Left lung (tissue), 10 donors: ENCODE results near the gene PCNP. TPM values are rescaled to one million over a fixed set of nuclear protein-coding genes. Genes with fewer than 3 reads are reported as not detected.

Source experiments
- ATAC-seq: fragments of 200-7000 bp; cut with Tn5 transposase; one replicate; pipeline ENCODE4 v1.9.1; 2020; ENCODE audit warnings: moderate library complexity
- DNase-seq, 4 donors: peaks; one replicate each; pipeline ENCODE4 v3.0.0-alpha.2; 2013 to 2020
- H3K27ac ChIP-seq, 2 donors: fragments of 200-600 bp; sonication (generic) in 1 of 2; one replicate each; pipeline versions ENCODE4 v1.5.0 to v1.8.0; 2020 to 2021
- H3K27me3 ChIP-seq, 2 donors: fragments of 200-600 bp; sonication (generic) in 1 of 2; one replicate each; pipeline versions ENCODE4 v1.5.0 to v1.8.0; 2020 to 2021
- H3K36me3 ChIP-seq, 2 donors: fragments of 200-600 bp; sonication (generic) in 1 of 2; one replicate each; pipeline versions ENCODE4 v1.5.0 to v1.8.0; 2020 to 2021
- H3K4me1 ChIP-seq, 2 donors: fragments of 200-600 bp; one replicate each; pipeline ENCODE4 v1.8.0; 2021
- H3K4me3 ChIP-seq, 2 donors: fragments of 200-600 bp; sonication (generic) in 1 of 2; one replicate each; pipeline versions ENCODE4 v1.5.0 to v1.8.0; 2020 to 2021; ENCODE audit warnings: mild to moderate bottlenecking in 1 of 2
- H3K9me3 ChIP-seq, 2 donors: fragments of 200-600 bp; sonication (generic) in 1 of 2; one replicate each; pipeline versions ENCODE4 v1.5.0 to v1.8.0; 2020 to 2021
- CTCF ChIP-seq, 2 donors: fragments of 200-600 bp; sonication (generic) in 1 of 2; IDR thresholded peaks; one replicate each; pipeline versions ENCODE4 v1.5.0 to v1.8.0; 2021; ENCODE audit warnings: antibody characterized with exemption in 2 of 2
- intact Hi-C, 2 donors: fragments of 100-400 bp; cut with DNase I; formaldehyde crosslinking; loops; one replicate each; pipeline versions ENCODE4 v1.11.2 to v1.14.2; 2022
- polyA plus RNA-seq, 6 donors: library from polyadenylated mRNA; unstranded; fragments of 120-200 nt; gene quantifications; one replicate each; pipeline ENCODE4 v1.2.1, GENCODE V29; 2013; ENCODE audit not compliant: insufficient read length in 6 of 6
- total RNA-seq, 2 donors: library from RNA; stranded (reverse); fragmentation: NEBNext Ultra II Directional; extraction: Animal tissue kit (Norgen Biotek cat#: 25700); gene quantifications; one replicate each; pipeline ENCODE4 v1.2.1, GENCODE V29; 2021
- donor health status: DM: no; HTN: yes; CAD: no.
- donor health status: DM: no; HTN: no; CAD: no.

The PCNP gene
- total and polyA plus RNA-seq, 8 donors = 137 to 244 (median 216) TPM

- no peaks in the 10 kb centered on the region for H3K4me1 ChIP-seq
- H3K9me3 ChIP-seq = no peaks in the 10 kb centered on the region
- intact Hi-C loops = no loop called here
- no peak for ATAC-seq
- peak in 1 of 4 donors; percentile 33 for DNase-seq
- no peaks in the 10 kb centered on the region for H3K27me3 ChIP-seq
- no peak for TF ChIP-seq CTCF (IDR thresholded peaks at IDR 0.05)
- H3K27ac ChIP-seq = no peak overlapping the region
- no peak overlapping the region for H3K4me3 ChIP-seq
- H3K36me3 ChIP-seq = no peaks in the 10 kb centered on the region
Observed at GRCh38 chr3:101633186-101633585, 59.2 kb downstream of the PCNP start.

- no peak overlapping the region for H3K27ac ChIP-seq
- H3K27me3 ChIP-seq = no peaks in the 10 kb centered on the region
- DNase-seq (no peak), ATAC-seq (no peak)
- H3K9me3 ChIP-seq = no peaks in the 10 kb centered on the region
- TF ChIP-seq CTCF (IDR thresholded peaks at IDR 0.05) = no peak
- intact Hi-C loops = no loop called here
- no peak overlapping the region for H3K4me3 ChIP-seq
- no peaks in the 10 kb centered on the region for H3K36me3 ChIP-seq
- no peaks in the 10 kb centered on the region for H3K4me1 ChIP-seq
Observed at GRCh38 chr3:101634591-101635196, 60.7 kb downstream of the PCNP start.

- ATAC-seq = no peak
- Histone ChIP-seq H3K27ac (no peak overlapping the region), H3K9me3 (no peaks in the 10 kb centered on the region), H3K27me3 (no peaks in the 10 kb centered on the region), H3K4me1 (no peaks in the 10 kb centered on the region), H3K4me3 (no peak overlapping the region), H3K36me3 (no peaks in the 10 kb centered on the region)
- no peak for DNase-seq
- intact Hi-C loops = no loop called here
- TF ChIP-seq CTCF (IDR thresholded peaks at IDR 0.05) = no peak
Observed at GRCh38 chr3:101635345-101635744, 61.4 kb downstream of the PCNP start.

GRCh38 chr3:101635954-101636798 is 62.2 kb downstream of the PCNP start:
- ATAC-seq = peak; percentile 94
- H3K4me1 ChIP-seq = no peaks in the 10 kb centered on the region
- peak; percentile 45 to 46 for TF ChIP-seq CTCF (IDR thresholded peaks at IDR 0.05)
- no peaks in the 10 kb centered on the region for H3K36me3 ChIP-seq
- no peak overlapping the region for H3K27ac ChIP-seq
- intact Hi-C loops = no loop called here
- no peak overlapping the region for H3K4me3 ChIP-seq
- no peaks in the 10 kb centered on the region for H3K9me3 ChIP-seq
- peak in 3 of 4 donors; percentile 36 to 52 (median 44) for DNase-seq
- H3K27me3 ChIP-seq = no peaks in the 10 kb centered on the region

- no peaks in the 10 kb centered on the region for H3K4me1 ChIP-seq
- TF ChIP-seq CTCF (IDR thresholded peaks at IDR 0.05) = no peak
- H3K36me3 ChIP-seq = no peaks in the 10 kb centered on the region
- H3K27ac ChIP-seq = no peak overlapping the region
- no peaks in the 10 kb centered on the region for H3K9me3 ChIP-seq
- intact Hi-C loops = no loop called here
- H3K27me3 ChIP-seq = no peaks in the 10 kb centered on the region
- DNase-seq (no peak), ATAC-seq (no peak)
- H3K4me3 ChIP-seq = no peak overlapping the region
Observed at GRCh38 chr3:101637451-101637850, 63.5 kb downstream of the PCNP start.
